Adrenal gland (tissue), 5 donors: Measurements from ENCODE around the gene LARGE1.

Source experiments
- POLR2A ChIP-seq, 2 donors: fragments of 450-650 bp; IDR thresholded peaks; one replicate each; pipeline ENCODE4 v1.6.1; 2017; ENCODE audit warnings: antibody characterized with exemption in 2 of 2, mild to moderate bottlenecking in 2 of 2, moderate library complexity in 1 of 2
- TF ChIP-seq, protein P1 (sequence below), 6 experiments: fragments of 450-650 bp in 4 of 6; fragments of 200-600 bp in 2 of 6; sonication (generic) in 1 of 6; IDR thresholded peaks; 1 replicate in 5 of 6; 2 replicates in 1 of 6; pipeline versions ENCODE4 v1.5.1 to v1.8.0; 2016 to 2021; ENCODE audit warnings: antibody characterized with exemption in 6 of 6, mild to moderate bottlenecking in 2 of 6, moderate library complexity in 1 of 6
- donor health status: DM: no; HTN: no; CAD: no.

- TF ChIP-seq, protein P1, sequence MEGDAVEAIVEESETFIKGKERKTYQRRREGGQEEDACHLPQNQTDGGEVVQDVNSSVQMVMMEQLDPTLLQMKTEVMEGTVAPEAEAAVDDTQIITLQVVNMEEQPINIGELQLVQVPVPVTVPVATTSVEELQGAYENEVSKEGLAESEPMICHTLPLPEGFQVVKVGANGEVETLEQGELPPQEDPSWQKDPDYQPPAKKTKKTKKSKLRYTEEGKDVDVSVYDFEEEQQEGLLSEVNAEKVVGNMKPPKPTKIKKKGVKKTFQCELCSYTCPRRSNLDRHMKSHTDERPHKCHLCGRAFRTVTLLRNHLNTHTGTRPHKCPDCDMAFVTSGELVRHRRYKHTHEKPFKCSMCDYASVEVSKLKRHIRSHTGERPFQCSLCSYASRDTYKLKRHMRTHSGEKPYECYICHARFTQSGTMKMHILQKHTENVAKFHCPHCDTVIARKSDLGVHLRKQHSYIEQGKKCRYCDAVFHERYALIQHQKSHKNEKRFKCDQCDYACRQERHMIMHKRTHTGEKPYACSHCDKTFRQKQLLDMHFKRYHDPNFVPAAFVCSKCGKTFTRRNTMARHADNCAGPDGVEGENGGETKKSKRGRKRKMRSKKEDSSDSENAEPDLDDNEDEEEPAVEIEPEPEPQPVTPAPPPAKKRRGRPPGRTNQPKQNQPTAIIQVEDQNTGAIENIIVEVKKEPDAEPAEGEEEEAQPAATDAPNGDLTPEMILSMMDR (IDR thresholded peaks at IDR 0.05) = no peak
- no peak for TF ChIP-seq POLR2A (IDR thresholded peaks at IDR 0.05)
These were observed 409.8 kb downstream of the LARGE1 start for GRCh38 chr22:33510429-33510904.
